ENCODE data around the gene PCK1. TPM values are rescaled to one million over a fixed set of nuclear protein-coding genes. Genes with fewer than 3 reads are reported as not detected.

Gene PCK1
- total RNA-seq, 1 donor, result not detected

DNA sequence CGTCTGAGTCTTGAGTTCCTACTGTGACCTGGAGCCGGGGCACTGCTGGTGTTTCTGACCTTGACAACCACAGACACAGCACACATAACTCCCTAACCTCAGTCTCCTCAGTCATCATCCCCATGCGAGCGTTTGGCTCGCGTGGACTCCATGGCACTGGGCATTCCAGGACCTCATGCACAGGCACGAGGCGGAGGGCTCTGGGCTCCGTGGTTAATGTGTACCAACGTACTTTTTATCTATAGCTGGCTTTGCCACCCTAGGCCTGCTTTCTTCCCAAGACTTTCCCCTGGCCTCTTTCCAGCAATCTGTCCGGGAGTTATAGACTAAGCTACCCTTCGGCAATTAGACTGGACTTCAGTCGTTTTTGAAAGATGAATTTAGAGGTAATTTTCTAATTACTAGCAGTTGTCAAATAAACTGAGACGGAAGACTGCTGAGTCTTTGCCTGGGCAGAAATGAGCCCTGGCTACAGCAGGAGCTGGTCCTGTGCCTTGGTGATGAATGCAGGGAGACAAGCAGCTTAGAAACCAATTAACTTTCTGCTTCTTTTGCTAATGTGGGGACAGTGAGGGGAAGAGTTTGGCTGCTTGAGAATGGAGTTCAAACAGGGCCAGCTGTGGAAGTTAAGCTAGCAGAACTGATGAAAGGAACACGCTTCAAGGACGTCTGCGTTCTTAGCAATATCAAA lies 19.9 kb upstream of the PCK1 start:
- Histone ChIP-seq H3K79me2 (ENCODE audit: insufficient read depth, low read length) (no peaks in the 10 kb centered on the region), H3K4me1 (ENCODE audit: insufficient read depth, low read length) (no peaks in the 10 kb centered on the region), H3K4me3 (ENCODE audit: insufficient read depth, low read length) (no peak overlapping the region), H4K20me1 (ENCODE audit: insufficient read depth, low read length) (no peaks in the 10 kb centered on the region), H3K9me3 (ENCODE audit: low read depth, low read length) (no peaks in the 10 kb centered on the region), H2AFZ (ENCODE audit: low read length) (no peak overlapping the region), H3K4me2 (ENCODE audit: insufficient read depth, low read length) (no peak overlapping the region), H3K27ac (ENCODE audit: low read depth, low read length) (no peak overlapping the region), H3K27me3 (ENCODE audit: insufficient read depth, low read length) (peaks cover 26% of the 10 kb centered on the region), H3K36me3 (ENCODE audit: insufficient read depth, low read length) (no peaks in the 10 kb centered on the region)
- DNase-seq (ENCODE audit: insufficient read length, low spot score, missing footprints), result no peak
- TF ChIP-seq, protein P1, sequence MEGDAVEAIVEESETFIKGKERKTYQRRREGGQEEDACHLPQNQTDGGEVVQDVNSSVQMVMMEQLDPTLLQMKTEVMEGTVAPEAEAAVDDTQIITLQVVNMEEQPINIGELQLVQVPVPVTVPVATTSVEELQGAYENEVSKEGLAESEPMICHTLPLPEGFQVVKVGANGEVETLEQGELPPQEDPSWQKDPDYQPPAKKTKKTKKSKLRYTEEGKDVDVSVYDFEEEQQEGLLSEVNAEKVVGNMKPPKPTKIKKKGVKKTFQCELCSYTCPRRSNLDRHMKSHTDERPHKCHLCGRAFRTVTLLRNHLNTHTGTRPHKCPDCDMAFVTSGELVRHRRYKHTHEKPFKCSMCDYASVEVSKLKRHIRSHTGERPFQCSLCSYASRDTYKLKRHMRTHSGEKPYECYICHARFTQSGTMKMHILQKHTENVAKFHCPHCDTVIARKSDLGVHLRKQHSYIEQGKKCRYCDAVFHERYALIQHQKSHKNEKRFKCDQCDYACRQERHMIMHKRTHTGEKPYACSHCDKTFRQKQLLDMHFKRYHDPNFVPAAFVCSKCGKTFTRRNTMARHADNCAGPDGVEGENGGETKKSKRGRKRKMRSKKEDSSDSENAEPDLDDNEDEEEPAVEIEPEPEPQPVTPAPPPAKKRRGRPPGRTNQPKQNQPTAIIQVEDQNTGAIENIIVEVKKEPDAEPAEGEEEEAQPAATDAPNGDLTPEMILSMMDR (IDR thresholded peaks at IDR 0.05; ENCODE audit: extremely low read depth, low read depth, low read length), result no peak

DNA sequence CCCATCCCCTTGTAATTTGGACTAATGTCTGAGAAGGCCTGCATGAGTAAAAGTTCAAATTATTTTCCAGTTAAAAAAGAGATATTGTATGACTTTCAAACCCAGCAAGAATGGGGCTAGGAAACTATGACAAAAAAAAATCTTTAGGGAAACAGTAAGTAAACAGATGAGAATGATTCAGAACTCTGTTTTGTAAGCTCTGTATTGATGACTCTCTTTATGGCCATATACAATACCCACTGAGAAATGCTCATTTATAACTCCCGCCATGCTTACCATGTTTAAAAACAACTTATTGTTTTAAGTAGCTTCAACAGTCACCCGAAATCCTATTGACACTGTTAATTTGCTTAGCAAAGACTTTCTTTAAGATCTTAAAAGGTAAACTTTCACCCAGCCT lies 17.2 kb upstream of the PCK1 start:
- Histone ChIP-seq H3K27ac (ENCODE audit: low read depth, low read length) (no peak overlapping the region), H3K4me1 (ENCODE audit: insufficient read depth, low read length) (no peaks in the 10 kb centered on the region), H3K36me3 (ENCODE audit: insufficient read depth, low read length) (no peaks in the 10 kb centered on the region), H2AFZ (ENCODE audit: low read length) (no peak overlapping the region), H3K79me2 (ENCODE audit: insufficient read depth, low read length) (no peaks in the 10 kb centered on the region), H3K27me3 (ENCODE audit: insufficient read depth, low read length) (peaks cover 31% of the 10 kb centered on the region), H3K9me3 (ENCODE audit: low read depth, low read length) (no peaks in the 10 kb centered on the region), H3K4me3 (ENCODE audit: insufficient read depth, low read length) (no peak overlapping the region), H4K20me1 (ENCODE audit: insufficient read depth, low read length) (no peaks in the 10 kb centered on the region), H3K4me2 (ENCODE audit: insufficient read depth, low read length) (no peak overlapping the region)
- DNase-seq (ENCODE audit: insufficient read length, low spot score, missing footprints), result no peak
- TF ChIP-seq, protein P1 (IDR thresholded peaks at IDR 0.05; ENCODE audit: extremely low read depth, low read depth, low read length), result no peak

DNA sequence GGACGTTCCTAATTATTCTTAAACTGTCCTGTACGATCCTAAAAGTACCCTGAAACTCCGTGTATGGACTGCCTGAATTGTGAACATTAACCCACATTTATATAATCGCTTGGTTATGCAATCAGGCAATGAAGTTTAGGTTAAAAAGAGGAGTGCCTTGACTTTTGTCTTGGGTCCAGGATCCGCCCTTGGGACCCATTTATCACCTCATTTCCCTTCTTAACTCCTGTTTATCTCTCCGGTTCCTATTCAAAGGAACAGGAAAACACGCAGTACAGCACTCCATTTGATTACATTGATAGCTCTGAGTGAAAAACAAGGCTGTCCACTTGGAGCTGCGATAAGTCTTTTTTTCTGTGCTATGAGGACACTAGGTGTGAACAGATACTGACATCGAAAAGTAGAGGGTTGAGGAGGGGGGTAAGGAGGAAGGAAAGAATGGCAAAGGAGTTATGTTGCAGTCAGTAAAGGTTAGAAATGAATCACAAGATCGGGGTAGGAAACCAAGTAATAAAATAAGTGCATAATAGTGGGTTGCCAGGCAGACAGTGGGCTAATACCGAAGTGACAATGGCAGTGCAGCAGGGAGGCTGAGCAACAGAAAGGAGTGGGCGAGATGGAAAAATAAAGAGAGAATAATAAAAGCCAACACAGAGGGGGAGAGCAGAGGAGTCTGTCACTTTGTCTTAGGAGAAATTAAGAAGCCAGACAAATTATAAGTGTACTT lies 15.9 kb upstream of the PCK1 start:
- no peaks in the 10 kb centered on the region for H4K20me1 ChIP-seq (ENCODE audit: insufficient read depth, low read length)
- no peaks in the 10 kb centered on the region for H3K9me3 ChIP-seq (ENCODE audit: low read depth, low read length)
- no peaks in the 10 kb centered on the region for H3K36me3 ChIP-seq (ENCODE audit: insufficient read depth, low read length)
- H3K27ac ChIP-seq (ENCODE audit: low read depth, low read length), result no peak overlapping the region
- H3K79me2 ChIP-seq (ENCODE audit: insufficient read depth, low read length), result no peaks in the 10 kb centered on the region
- no peak overlapping the region for H2AFZ ChIP-seq (ENCODE audit: low read length)
- peaks cover 31% of the 10 kb centered on the region for H3K27me3 ChIP-seq (ENCODE audit: insufficient read depth, low read length)
- H3K4me3 ChIP-seq (ENCODE audit: insufficient read depth, low read length), result no peak overlapping the region
- TF ChIP-seq, protein P1 (IDR thresholded peaks at IDR 0.05; ENCODE audit: extremely low read depth, low read depth, low read length), result no peak
- DNase-seq (ENCODE audit: insufficient read length, low spot score, missing footprints), result no peak
- H3K4me2 ChIP-seq (ENCODE audit: insufficient read depth, low read length), result no peak overlapping the region
- H3K4me1 ChIP-seq (ENCODE audit: insufficient read depth, low read length), result no peaks in the 10 kb centered on the region

DNA sequence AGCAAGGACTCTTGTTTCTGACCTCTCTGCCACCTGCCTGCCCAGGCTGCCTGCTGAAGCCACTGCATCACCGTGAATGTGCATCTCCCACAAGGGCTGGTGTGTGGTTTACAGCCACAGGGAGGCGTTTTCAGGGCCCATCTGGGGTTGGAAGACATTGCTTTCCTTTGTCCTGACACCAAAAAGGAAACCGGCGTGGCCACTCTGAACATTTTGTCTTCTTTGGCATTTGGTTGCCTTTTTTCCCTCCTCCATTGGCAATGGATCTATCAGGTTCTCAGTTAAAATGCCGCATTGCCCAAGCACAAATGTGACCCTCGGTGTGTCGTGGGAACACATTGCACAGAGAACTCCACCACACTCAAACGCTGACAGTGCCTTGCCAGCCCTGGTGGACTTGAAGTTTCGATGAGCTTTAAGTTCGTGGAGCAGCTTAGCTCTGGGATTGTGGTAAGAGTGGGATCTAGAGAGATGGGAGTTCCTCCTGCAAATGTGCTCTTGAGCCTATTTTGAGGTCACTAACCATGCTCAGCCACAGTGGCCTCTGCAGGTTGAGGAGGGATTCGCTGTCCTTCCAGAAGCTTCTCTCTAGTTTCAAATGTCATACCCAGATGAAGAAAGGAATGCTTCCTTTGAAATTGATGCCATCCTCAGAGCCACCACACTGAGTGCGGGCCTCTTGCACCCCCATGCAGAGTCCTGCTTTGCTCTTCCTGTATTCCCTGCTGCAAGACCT lies 14.8 kb upstream of the PCK1 start:
- H3K27me3 ChIP-seq (ENCODE audit: insufficient read depth, low read length), result peaks cover 31% of the 10 kb centered on the region
- H3K79me2 ChIP-seq (ENCODE audit: insufficient read depth, low read length), result no peaks in the 10 kb centered on the region
- H3K4me3 ChIP-seq (ENCODE audit: insufficient read depth, low read length), result no peak overlapping the region
- H4K20me1 ChIP-seq (ENCODE audit: insufficient read depth, low read length), result no peaks in the 10 kb centered on the region
- H2AFZ ChIP-seq (ENCODE audit: low read length), result no peak overlapping the region
- no peak for DNase-seq (ENCODE audit: insufficient read length, low spot score, missing footprints)
- TF ChIP-seq, protein P1 (IDR thresholded peaks at IDR 0.05; ENCODE audit: extremely low read depth, low read depth, low read length), result no peak
- no peak overlapping the region for H3K27ac ChIP-seq (ENCODE audit: low read depth, low read length)
- no peaks in the 10 kb centered on the region for H3K9me3 ChIP-seq (ENCODE audit: low read depth, low read length)
- H3K4me2 ChIP-seq (ENCODE audit: insufficient read depth, low read length), result no peak overlapping the region
- H3K4me1 ChIP-seq (ENCODE audit: insufficient read depth, low read length), result no peaks in the 10 kb centered on the region
- no peaks in the 10 kb centered on the region for H3K36me3 ChIP-seq (ENCODE audit: insufficient read depth, low read length)
